Caco-2 (cell line): Measurements from ENCODE around the gene NDUFC1. TPM values are rescaled to one million over a fixed set of nuclear protein-coding genes. Genes with fewer than 3 reads are reported as not detected.
"Not testable (repeated sequence)": the region's sequence is repeated elsewhere in the genome, so short reads cannot be mapped to it uniquely, and the experiment has no call there.

ENCODE experiments used
- BruUV-seq: library from RNA; stranded (reverse); fragments of 400-500 nt; replicated peaks from 2 replicates; lab custom pipeline; 2021; lab: Mats Ljungman, UMichigan
- CTCF ChIA-PET: fragments of 300-600 bp; sonication (Branson Sonifier 250); formaldehyde crosslinking; loops from one replicate; lab custom pipeline; 2022; ENCODE audit warnings: antibody characterized with exemption; lab: Charles Lee
- POLR2A ChIA-PET: fragments of 300-600 bp; sonication (Branson Sonifier 250); formaldehyde crosslinking; loops from one replicate; lab custom pipeline; 2022; ENCODE audit warnings: antibody characterized with exemption; lab: Charles Lee
- DNase-seq, 2 experiments: peaks; one replicate each; pipeline versions ENCODE4 v3.0.0 to v3.0.0-alpha.2; 2020 to 2022
- H3K27me3 ChIP-seq: replicated peaks from 2 replicates; pipeline ENCODE4 v1.6.0; 2011; ENCODE audit warnings: low read length; ENCODE audit not compliant: control insufficient read depth, insufficient read depth
- H3K36me3 ChIP-seq: 2 replicates; pipeline ENCODE4 v1.5.1; 2011; ENCODE audit warnings: low read length; ENCODE audit not compliant: control insufficient read depth, insufficient read depth
- H3K4me1 ChIP-seq: fragments of 250-450 bp; sonication (Bioruptor Pico); 2 replicates; pipeline ENCODE4 v1.5.1; 2020; ENCODE audit warnings: mild to moderate bottlenecking
- H3K4me3 ChIP-seq: 2 replicates; pipeline ENCODE4 v1.5.1; 2011; ENCODE audit warnings: low read depth, mild to moderate bottlenecking, control low read depth, low read length
- H3K9me3 ChIP-seq: fragments of 250-450 bp; sonication (Bioruptor Pico); 2 replicates; pipeline ENCODE4 v1.5.1; 2020; ENCODE audit warnings: mild to moderate bottlenecking, moderate library complexity
- H3K27ac Mint-ChIP-seq: one replicate; pipeline ENCODE4 v1.8.0; 2022; ENCODE audit warnings: mixed read lengths; ENCODE audit not compliant: unreplicated experiment
- H3K27me3 Mint-ChIP-seq: one replicate; pipeline ENCODE4 v1.8.0; 2022; ENCODE audit warnings: mixed read lengths; ENCODE audit not compliant: insufficient read depth, unreplicated experiment
- H3K36me3 Mint-ChIP-seq: one replicate; pipeline ENCODE4 v1.8.0; 2022; ENCODE audit warnings: mild to moderate bottlenecking, mixed read lengths; ENCODE audit not compliant: insufficient read depth, unreplicated experiment
- H3K4me1 Mint-ChIP-seq: one replicate; pipeline ENCODE4 v1.8.0; 2022; ENCODE audit warnings: low read depth, mixed read lengths; ENCODE audit not compliant: unreplicated experiment
- H3K4me3 Mint-ChIP-seq: one replicate; pipeline ENCODE4 v1.8.0; 2022; ENCODE audit warnings: mild to moderate bottlenecking, moderate library complexity, mixed read lengths; ENCODE audit not compliant: unreplicated experiment
- H3K9me3 Mint-ChIP-seq: one replicate; pipeline ENCODE4 v1.8.0; 2022; ENCODE audit warnings: mixed read lengths; ENCODE audit not compliant: unreplicated experiment
- intact Hi-C: fragments of 100-400 bp; cut with micrococcal nuclease; formaldehyde crosslinking; loops from one replicate; pipeline ENCODE4 v1.10.0; 2022; ENCODE audit not compliant: unreplicated experiment
- total RNA-seq: library from RNA; stranded (reverse); gene quantifications from 2 replicates; pipeline ENCODE4 v1.2.3, GENCODE V29; 2022
- TF ChIP-seq, protein P1 (sequence below), 2 experiments: fragments of 200-600 bp in 1 of 2; IDR thresholded peaks; 1 replicate in 1 of 2; 2 replicates in 1 of 2; pipeline versions ENCODE4 v1.5.1 to v1.8.0; 2011 to 2022; ENCODE audit warnings: antibody characterized with exemption in 1 of 2, control low read depth in 1 of 2, inconsistent platforms in 1 of 2, low read depth in 1 of 2, low read length in 1 of 2, mild to moderate bottlenecking in 1 of 2, moderate library complexity in 1 of 2; ENCODE audit not compliant: insufficient read depth in 1 of 2, severe bottlenecking in 1 of 2, unreplicated experiment in 1 of 2

Gene NDUFC1
- total RNA-seq, 1 experiment from 2014 or later: 69.4 TPM

- peaks cover 8% of the 10 kb centered on the region; the same call in 1 of the 2 replicates for H3K4me1 ChIP-seq
- TF ChIP-seq, protein P1, sequence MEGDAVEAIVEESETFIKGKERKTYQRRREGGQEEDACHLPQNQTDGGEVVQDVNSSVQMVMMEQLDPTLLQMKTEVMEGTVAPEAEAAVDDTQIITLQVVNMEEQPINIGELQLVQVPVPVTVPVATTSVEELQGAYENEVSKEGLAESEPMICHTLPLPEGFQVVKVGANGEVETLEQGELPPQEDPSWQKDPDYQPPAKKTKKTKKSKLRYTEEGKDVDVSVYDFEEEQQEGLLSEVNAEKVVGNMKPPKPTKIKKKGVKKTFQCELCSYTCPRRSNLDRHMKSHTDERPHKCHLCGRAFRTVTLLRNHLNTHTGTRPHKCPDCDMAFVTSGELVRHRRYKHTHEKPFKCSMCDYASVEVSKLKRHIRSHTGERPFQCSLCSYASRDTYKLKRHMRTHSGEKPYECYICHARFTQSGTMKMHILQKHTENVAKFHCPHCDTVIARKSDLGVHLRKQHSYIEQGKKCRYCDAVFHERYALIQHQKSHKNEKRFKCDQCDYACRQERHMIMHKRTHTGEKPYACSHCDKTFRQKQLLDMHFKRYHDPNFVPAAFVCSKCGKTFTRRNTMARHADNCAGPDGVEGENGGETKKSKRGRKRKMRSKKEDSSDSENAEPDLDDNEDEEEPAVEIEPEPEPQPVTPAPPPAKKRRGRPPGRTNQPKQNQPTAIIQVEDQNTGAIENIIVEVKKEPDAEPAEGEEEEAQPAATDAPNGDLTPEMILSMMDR (IDR thresholded peaks at IDR 0.05; ENCODE audit: insufficient read depth in 1 of 2, low read depth in 1 of 2, low read length in 1 of 2, severe bottlenecking in 1 of 2, unreplicated experiment in 1 of 2): no peak
- H3K27ac Mint-ChIP-seq: no peak overlapping the region
- no peak overlapping the region for H3K4me3 Mint-ChIP-seq
- no peaks in the 10 kb centered on the region for H3K9me3 Mint-ChIP-seq
- no peaks in the 10 kb centered on the region for H3K9me3 ChIP-seq
- no peaks in the 10 kb centered on the region for H3K27me3 ChIP-seq
- intact Hi-C loops: no loop called here
- POLR2A ChIA-PET: no interaction called here
- peaks cover 21% of the 10 kb centered on the region for H3K36me3 Mint-ChIP-seq
- no peaks in the 10 kb centered on the region for H3K27me3 Mint-ChIP-seq
- CTCF ChIA-PET: interaction anchor here (0.6 kb wide), 1 partner anchor 42 kb away, joined by 3 read pairs; no protein-coding TSS in a partner anchor
- H3K4me3 ChIP-seq: no peak overlapping the region
- DNase-seq: no peak
- no peaks in the 10 kb centered on the region; the same call in 1 of the 2 replicates for H3K36me3 ChIP-seq
- BruUV-seq: no TSS peak
- H3K4me1 Mint-ChIP-seq: peaks cover 4% of the 10 kb centered on the region
Observed at GRCh38 chr4:139324620-139325019, 22.3 kb upstream of the NDUFC1 start.

DNA sequence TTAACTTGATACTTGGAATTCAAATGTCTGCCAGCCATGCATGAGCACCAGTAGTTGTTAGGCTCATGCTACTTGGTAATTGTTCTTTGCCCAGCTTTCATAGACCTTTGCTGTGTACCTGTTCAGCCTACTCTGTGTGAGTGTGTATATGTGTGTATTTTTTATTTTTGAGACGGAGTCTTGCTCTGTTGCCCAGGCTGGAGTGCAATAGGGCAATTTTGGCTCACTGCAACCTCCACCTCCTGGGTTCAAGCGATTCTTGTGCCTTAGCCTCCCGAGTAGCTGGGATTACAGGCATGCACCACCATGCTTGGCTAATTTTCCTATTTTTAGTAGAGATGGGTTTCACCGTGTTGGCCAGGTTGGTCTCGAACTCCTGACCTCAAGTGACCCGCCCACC, 20.3 kb upstream of the NDUFC1 start:
- intact Hi-C loops: not testable (repeated sequence)

GRCh38 chr4:139322070-139322469, 19.8 kb upstream of the NDUFC1 start:
- H3K4me3 ChIP-seq, H3K4me1 ChIP-seq, H3K27me3 Mint-ChIP-seq, BruUV-seq, DNase-seq, H3K36me3 ChIP-seq, H3K9me3 Mint-ChIP-seq, H3K27me3 ChIP-seq, intact Hi-C loops, H3K27ac Mint-ChIP-seq, H3K9me3 ChIP-seq, H3K4me3 Mint-ChIP-seq, CTCF ChIA-PET, H3K36me3 Mint-ChIP-seq, POLR2A ChIA-PET, H3K4me1 Mint-ChIP-seq: not testable (repeated sequence)

More for the DNA sequence above, 20.3 kb upstream of the NDUFC1 start:
- POLR2A ChIA-PET, H3K27ac Mint-ChIP-seq, BruUV-seq, H3K36me3 ChIP-seq, H3K4me1 ChIP-seq, H3K9me3 ChIP-seq, H3K4me1 Mint-ChIP-seq, H3K27me3 Mint-ChIP-seq, H3K9me3 Mint-ChIP-seq, H3K27me3 ChIP-seq, H3K4me3 ChIP-seq, DNase-seq, H3K4me3 Mint-ChIP-seq, H3K36me3 Mint-ChIP-seq: not testable (repeated sequence)
- CTCF ChIA-PET: interaction anchor here (0.6 kb wide), 1 partner anchor 81 kb away, joined by 5 read pairs; no protein-coding TSS in a partner anchor

GRCh38 chr4:139319571-139319970, 17.3 kb upstream of the NDUFC1 start:
- H3K27ac Mint-ChIP-seq: no peak overlapping the region
- no TSS peak for BruUV-seq

More at GRCh38 chr4:139319571-139319970, 17.3 kb upstream of the NDUFC1 start:
- intact Hi-C loops: no loop called here
- peaks cover 8% of the 10 kb centered on the region; the same call in 1 of the 2 replicates for H3K4me1 ChIP-seq
- Mint-ChIP-seq H3K4me1 (peaks cover 14% of the 10 kb centered on the region), H3K4me3 (no peak overlapping the region), H3K9me3 (peaks cover 11% of the 10 kb centered on the region), H3K36me3 (no peaks in the 10 kb centered on the region), H3K27me3 (no peaks in the 10 kb centered on the region)
- no peak for DNase-seq
- H3K9me3 ChIP-seq: no peaks in the 10 kb centered on the region
- H3K4me3 ChIP-seq: no peak overlapping the region
- TF ChIP-seq, protein P1 (IDR thresholded peaks at IDR 0.05; ENCODE audit: insufficient read depth in 1 of 2, low read depth in 1 of 2, low read length in 1 of 2, severe bottlenecking in 1 of 2, unreplicated experiment in 1 of 2): no peak
- CTCF ChIA-PET: no interaction called here
- H3K27me3 ChIP-seq: no peaks in the 10 kb centered on the region
- POLR2A ChIA-PET: no interaction called here
- no peaks in the 10 kb centered on the region; the same call in 1 of the 2 replicates for H3K36me3 ChIP-seq
